Astrocyte of the spinal cord (primary cell): ENCODE data around the gene MPND.

Experiments used
- DNase-seq: peaks from one replicate; pipeline ENCODE4 v3.0.0; 2011; ENCODE audit warnings: low read depth, low spot score
- H3K4me3 ChIP-seq: 2 replicates; pipeline ENCODE4 v1.5.1; 2011; ENCODE audit warnings: low read depth, mild to moderate bottlenecking, low read length, moderate library complexity
- CTCF ChIP-seq: IDR thresholded peaks from 2 replicates; pipeline ENCODE4 v1.5.1; 2012; ENCODE audit warnings: low read depth, mild to moderate bottlenecking, low read length, inconsistent platforms
- in situ Hi-C: cut with HindIII; loops from 2 replicates; pipeline ENCODE4 v1.10.0; 2017; ENCODE audit warnings: low sequenced_read_pairs

The MPND gene

GRCh38 chr19:4305659-4306058 is 37.7 kb upstream of the MPND start:
- no peak for TF ChIP-seq CTCF
- no peak overlapping the region for H3K4me3 ChIP-seq
- in situ Hi-C loops, result no loop called here
- no peak for DNase-seq

- H3K4me3 ChIP-seq, result no peak overlapping the region
- no peak for TF ChIP-seq CTCF
- no peak for DNase-seq
- in situ Hi-C loops, result no loop called here
These were observed 32.9 kb upstream of the MPND start for GRCh38 chr19:4310247-4311121.

- no peak for TF ChIP-seq CTCF
- in situ Hi-C loops, result no loop called here
- no peak for DNase-seq
These were observed 29.4 kb upstream of the MPND start for GRCh38 chr19:4313847-4314490.

GRCh38 chr19:4316956-4317355 is 26.4 kb upstream of the MPND start:
- no peak for DNase-seq
- in situ Hi-C loops, result no loop called here
- no peak for TF ChIP-seq CTCF
- no peak overlapping the region for H3K4me3 ChIP-seq

More at GRCh38 chr19:4313847-4314490, 29.4 kb upstream of the MPND start:
- no peak overlapping the region for H3K4me3 ChIP-seq

GRCh38 chr19:4318460-4318859 is 24.9 kb upstream of the MPND start:
- TF ChIP-seq CTCF, result no peak
- in situ Hi-C loops, result no loop called here
- DNase-seq, result no peak
- no peak overlapping the region for H3K4me3 ChIP-seq

- no peak overlapping the region for H3K4me3 ChIP-seq
- no peak for DNase-seq
- in situ Hi-C loops, result no loop called here
- TF ChIP-seq CTCF, result no peak
These were observed 24.2 kb upstream of the MPND start for GRCh38 chr19:4319067-4319718.
